ENCODE measurements around the gene ETFA.

GRCh38 chr15:76169018-76169417 is 142.3 kb downstream of the ETFA start:
- TF ChIP-seq POLR2A (IDR thresholded peaks at IDR 0.05; ENCODE audit: low read length) = no peak
- no peak for TF ChIP-seq GATA1 (IDR thresholded peaks at IDR 0.05; ENCODE audit: low read depth, low read length)

Data from erythroblast (primary cell).